Epidermal melanocyte (primary cell): ENCODE measurements around the gene FAM181A.

Source experiments
- DNase-seq: peaks from one replicate; pipeline ENCODE4 v3.0.0; 2011; ENCODE audit warnings: low spot score; ENCODE audit not compliant: insufficient read length

The FAM181A gene

GRCh38 chr14:93977171-93977570 lies 50.0 kb downstream of the FAM181A start:
- DNase-seq, result no peak

GRCh38 chr14:93977790-93978581 lies 50.8 kb downstream of the FAM181A start:
- no peak for DNase-seq

DNA sequence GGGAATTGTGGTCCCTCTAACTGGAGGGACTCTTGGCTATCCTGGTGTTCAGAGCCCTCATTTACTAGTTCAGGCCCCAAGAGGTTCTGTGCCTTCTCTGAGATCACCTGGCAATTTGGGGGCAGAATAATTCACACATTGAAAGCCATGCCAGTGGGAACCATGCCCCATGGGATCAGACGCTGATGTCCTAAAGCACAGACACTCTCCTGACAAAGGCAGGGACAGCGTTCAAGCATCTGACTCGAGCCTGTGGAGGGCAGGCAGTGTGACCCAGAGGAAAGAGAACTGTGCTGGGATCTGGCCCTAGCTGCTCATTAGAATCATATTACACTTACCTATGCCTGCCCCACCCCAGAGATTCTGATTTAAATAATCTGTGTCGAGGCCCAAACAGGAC lies 51.6 kb downstream of the FAM181A start:
- DNase-seq, result no peak
